Heart left ventricle (tissue), 13 donors: ENCODE data around the gene KRT12.

Source experiments
- POLR2A ChIP-seq, 2 donors: fragments of 450-650 bp; IDR thresholded peaks; one replicate each; pipeline ENCODE4 v1.6.1; 2017; ENCODE audit warnings: antibody characterized with exemption in 2 of 2, mild to moderate bottlenecking in 2 of 2, moderate library complexity in 2 of 2
- TF ChIP-seq, protein P1 (sequence below), 12 donors: fragments of 200-600 bp; sonication (generic) in 4 of 12; IDR thresholded peaks; one replicate each; pipeline versions ENCODE4 v1.5.0 to v1.8.0; 2018 to 2022; ENCODE audit warnings: antibody characterized with exemption in 12 of 12, mild to moderate bottlenecking in 5 of 12
- donor health status: ischemic (EF 13 %, LVEDD 7.1; RV severe dilation, severe dysfunction).
- donor health status: DM: no; HTN: yes; CAD: no.
- donor health status: DM: no; HTN: no; CAD: no.
- donor health status: ischemic (EF 25% LVEDD 6.9; RV normal size, moderate dysfunction).
- donor health status: ischemic (EF 25% LVEDD 5.7; RV mildly dilated, moderate dysfunction).
- donor health status: ischemic (EF 35%, LVEDD 5.7; RV mildly dilated, moderate dysfunction).
- donor health status: nonischemic (EF 11% LVEDD 7.7; RV severe dilation, severe dysfunction).
- donor health status: DM: yes; HTN: yes; CAD: no.
- donor health status: PGD.
- donor health status: ischemic (EF 29% LVEDD 5.4; RV normal size, mild dysfunction).
- donor health status: nonischemic (EF 23%, LVEDD 6.1; RV moderate dilation, normal function).

DNA sequence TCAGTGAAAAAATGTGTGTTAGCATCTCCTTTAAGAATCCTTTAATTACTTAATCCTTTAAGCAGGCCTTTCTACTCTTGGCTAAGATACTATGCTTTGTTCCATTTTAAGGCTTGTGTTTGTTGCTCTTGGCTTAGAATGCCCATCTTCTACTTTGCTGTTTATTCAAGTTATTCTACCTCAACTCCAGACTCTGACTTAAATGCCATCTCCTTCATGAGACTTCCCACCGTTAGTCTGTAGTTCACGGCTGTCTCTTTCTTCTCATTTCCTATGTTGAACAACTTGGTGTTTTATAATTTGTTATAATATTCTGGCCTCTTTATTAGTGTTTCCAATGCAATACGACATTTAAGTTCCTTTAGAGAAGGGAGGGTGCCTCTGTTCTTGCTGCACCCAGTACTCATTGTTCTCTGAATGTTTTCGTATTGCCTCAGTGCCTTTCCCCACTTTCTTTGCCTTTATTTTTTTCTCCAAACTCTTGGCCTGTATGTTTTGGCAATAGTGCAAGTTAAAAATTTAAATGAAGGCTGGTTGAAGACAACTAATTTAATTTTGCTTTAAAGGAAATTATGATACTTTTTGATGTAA lies 38.5 kb downstream of the KRT12 start:
- TF ChIP-seq POLR2A (IDR thresholded peaks at IDR 0.05) = no peak
- TF ChIP-seq, protein P1, sequence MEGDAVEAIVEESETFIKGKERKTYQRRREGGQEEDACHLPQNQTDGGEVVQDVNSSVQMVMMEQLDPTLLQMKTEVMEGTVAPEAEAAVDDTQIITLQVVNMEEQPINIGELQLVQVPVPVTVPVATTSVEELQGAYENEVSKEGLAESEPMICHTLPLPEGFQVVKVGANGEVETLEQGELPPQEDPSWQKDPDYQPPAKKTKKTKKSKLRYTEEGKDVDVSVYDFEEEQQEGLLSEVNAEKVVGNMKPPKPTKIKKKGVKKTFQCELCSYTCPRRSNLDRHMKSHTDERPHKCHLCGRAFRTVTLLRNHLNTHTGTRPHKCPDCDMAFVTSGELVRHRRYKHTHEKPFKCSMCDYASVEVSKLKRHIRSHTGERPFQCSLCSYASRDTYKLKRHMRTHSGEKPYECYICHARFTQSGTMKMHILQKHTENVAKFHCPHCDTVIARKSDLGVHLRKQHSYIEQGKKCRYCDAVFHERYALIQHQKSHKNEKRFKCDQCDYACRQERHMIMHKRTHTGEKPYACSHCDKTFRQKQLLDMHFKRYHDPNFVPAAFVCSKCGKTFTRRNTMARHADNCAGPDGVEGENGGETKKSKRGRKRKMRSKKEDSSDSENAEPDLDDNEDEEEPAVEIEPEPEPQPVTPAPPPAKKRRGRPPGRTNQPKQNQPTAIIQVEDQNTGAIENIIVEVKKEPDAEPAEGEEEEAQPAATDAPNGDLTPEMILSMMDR (IDR thresholded peaks at IDR 0.05) = no peak
